Measurements from ENCODE around the gene PELI1. TPM values are rescaled to one million over a fixed set of nuclear protein-coding genes. Genes with fewer than 3 reads are reported as not detected.
"Not testable (repeated sequence)": the region's sequence is repeated elsewhere in the genome, so short reads cannot be mapped to it uniquely, and the experiment has no call there.

PELI1 gene
- total RNA-seq, 1 experiment from 2014 or later = 37.3 TPM

- H3K36me3 ChIP-seq (replicated peaks; ENCODE audit: control insufficient read depth, insufficient read depth, low read length) = no peaks in the 10 kb centered on the region
- no peak overlapping the region for H3K4me3 ChIP-seq (ENCODE audit: insufficient read depth, low read depth, low read length)
- DNase-seq = no peak
- no peaks in the 10 kb centered on the region for H3K27me3 ChIP-seq (ENCODE audit: control insufficient read depth, insufficient read depth, low read length)
Measured at GRCh38 chr2:64120928-64121327, 23.3 kb downstream of the PELI1 start.

- no peaks in the 10 kb centered on the region for H3K27me3 ChIP-seq (ENCODE audit: control insufficient read depth, insufficient read depth, low read length)
- DNase-seq = no peak
- no peaks in the 10 kb centered on the region for H3K36me3 ChIP-seq (replicated peaks; ENCODE audit: control insufficient read depth, insufficient read depth, low read length)
- no peak overlapping the region for H3K4me3 ChIP-seq (ENCODE audit: insufficient read depth, low read depth, low read length)
Measured at GRCh38 chr2:64120008-64120407, 24.2 kb downstream of the PELI1 start.

- no peak overlapping the region for H3K4me3 ChIP-seq (ENCODE audit: insufficient read depth, low read depth, low read length)
Measured at GRCh38 chr2:64119369-64119768, 24.9 kb downstream of the PELI1 start.

GRCh38 chr2:64115808-64116598 is 28.2 kb downstream of the PELI1 start:
- Histone ChIP-seq H3K27me3 (ENCODE audit: control insufficient read depth, insufficient read depth, low read length) (no peaks in the 10 kb centered on the region), H3K36me3 (replicated peaks; ENCODE audit: control insufficient read depth, insufficient read depth, low read length) (no peaks in the 10 kb centered on the region), H3K4me3 (ENCODE audit: insufficient read depth, low read depth, low read length) (no peak overlapping the region)
- DNase-seq = no peak

More at GRCh38 chr2:64119369-64119768, 24.9 kb downstream of the PELI1 start:
- DNase-seq = no peak
- Histone ChIP-seq H3K27me3 (ENCODE audit: control insufficient read depth, insufficient read depth, low read length) (no peaks in the 10 kb centered on the region), H3K36me3 (replicated peaks; ENCODE audit: control insufficient read depth, insufficient read depth, low read length) (no peaks in the 10 kb centered on the region)

- Histone ChIP-seq H3K36me3 (replicated peaks; ENCODE audit: control insufficient read depth, insufficient read depth, low read length) (no peaks in the 10 kb centered on the region), H3K27me3 (ENCODE audit: control insufficient read depth, insufficient read depth, low read length) (no peaks in the 10 kb centered on the region), H3K4me3 (ENCODE audit: insufficient read depth, low read depth, low read length) (no peak overlapping the region)
- no peak for DNase-seq
Measured at GRCh38 chr2:64114912-64115277, 29.3 kb downstream of the PELI1 start.

GRCh38 chr2:64114063-64114911 is 29.9 kb downstream of the PELI1 start:
- no peak for DNase-seq

GRCh38 chr2:64112016-64112415 is 32.2 kb downstream of the PELI1 start:
- no peak overlapping the region for H3K4me3 ChIP-seq (ENCODE audit: insufficient read depth, low read depth, low read length)
- H3K27me3 ChIP-seq (ENCODE audit: control insufficient read depth, insufficient read depth, low read length) = no peaks in the 10 kb centered on the region
- peaks cover 3% of the 10 kb centered on the region for H3K36me3 ChIP-seq (replicated peaks; ENCODE audit: control insufficient read depth, insufficient read depth, low read length)
- no peak for DNase-seq

More at GRCh38 chr2:64114063-64114911, 29.9 kb downstream of the PELI1 start:
- H3K27me3 ChIP-seq (ENCODE audit: control insufficient read depth, insufficient read depth, low read length) = no peaks in the 10 kb centered on the region
- H3K4me3 ChIP-seq (ENCODE audit: insufficient read depth, low read depth, low read length) = no peak overlapping the region
- H3K36me3 ChIP-seq (replicated peaks; ENCODE audit: control insufficient read depth, insufficient read depth, low read length) = no peaks in the 10 kb centered on the region

GRCh38 chr2:64111426-64111825 is 32.8 kb downstream of the PELI1 start:
- Histone ChIP-seq H3K4me3 (ENCODE audit: insufficient read depth, low read depth, low read length) (no peak overlapping the region), H3K36me3 (replicated peaks; ENCODE audit: control insufficient read depth, insufficient read depth, low read length) (peaks cover 3% of the 10 kb centered on the region), H3K27me3 (ENCODE audit: control insufficient read depth, insufficient read depth, low read length) (no peaks in the 10 kb centered on the region)
- DNase-seq = no peak

- H3K4me3 ChIP-seq (ENCODE audit: insufficient read depth, low read depth, low read length) = no peak overlapping the region
- no peaks in the 10 kb centered on the region for H3K27me3 ChIP-seq (ENCODE audit: control insufficient read depth, insufficient read depth, low read length)
- peaks cover 6% of the 10 kb centered on the region for H3K36me3 ChIP-seq (replicated peaks; ENCODE audit: control insufficient read depth, insufficient read depth, low read length)
- no peak for DNase-seq
Measured at GRCh38 chr2:64108666-64109241, 35.5 kb downstream of the PELI1 start.

- no peaks in the 10 kb centered on the region for H3K27me3 ChIP-seq (ENCODE audit: control insufficient read depth, insufficient read depth, low read length)
- no peak for DNase-seq
- H3K36me3 ChIP-seq (replicated peaks; ENCODE audit: control insufficient read depth, insufficient read depth, low read length) = peaks cover 7% of the 10 kb centered on the region
- no peak overlapping the region for H3K4me3 ChIP-seq (ENCODE audit: insufficient read depth, low read depth, low read length)
Measured at GRCh38 chr2:64106481-64106880, 37.7 kb downstream of the PELI1 start.

GRCh38 chr2:64105670-64106461 is 38.4 kb downstream of the PELI1 start:
- peaks cover 7% of the 10 kb centered on the region for H3K36me3 ChIP-seq (replicated peaks; ENCODE audit: control insufficient read depth, insufficient read depth, low read length)
- H3K4me3 ChIP-seq (ENCODE audit: insufficient read depth, low read depth, low read length) = no peak overlapping the region
- DNase-seq = no peak
- no peaks in the 10 kb centered on the region for H3K27me3 ChIP-seq (ENCODE audit: control insufficient read depth, insufficient read depth, low read length)

GRCh38 chr2:64104933-64105332 is 39.3 kb downstream of the PELI1 start:
- H3K4me3 ChIP-seq (ENCODE audit: insufficient read depth, low read depth, low read length) = no peak overlapping the region
- H3K36me3 ChIP-seq (replicated peaks; ENCODE audit: control insufficient read depth, insufficient read depth, low read length) = peaks cover 7% of the 10 kb centered on the region
- H3K27me3 ChIP-seq (ENCODE audit: control insufficient read depth, insufficient read depth, low read length) = no peaks in the 10 kb centered on the region
- DNase-seq = no peak

- not testable (repeated sequence) for H3K4me3 ChIP-seq (ENCODE audit: insufficient read depth, low read depth, low read length); DNase-seq; H3K36me3 ChIP-seq (replicated peaks; ENCODE audit: control insufficient read depth, insufficient read depth, low read length); H3K27me3 ChIP-seq (ENCODE audit: control insufficient read depth, insufficient read depth, low read length)
Measured at GRCh38 chr2:64102736-64103135, 41.5 kb downstream of the PELI1 start.

GRCh38 chr2:64101141-64101591 is 43.1 kb downstream of the PELI1 start:
- Histone ChIP-seq H3K36me3 (replicated peaks; ENCODE audit: control insufficient read depth, insufficient read depth, low read length) (peaks cover 9% of the 10 kb centered on the region), H3K4me3 (ENCODE audit: insufficient read depth, low read depth, low read length) (no peak overlapping the region), H3K27me3 (ENCODE audit: control insufficient read depth, insufficient read depth, low read length) (no peaks in the 10 kb centered on the region)
- no peak for DNase-seq
